Keratinocyte (primary cell): Measurements from ENCODE around the gene MOAP1. TPM values are rescaled to one million over a fixed set of nuclear protein-coding genes. Genes with fewer than 3 reads are reported as not detected.

Experiments used
- DNase-seq: peaks from one replicate; pipeline ENCODE4 v3.0.0-alpha.2; 2011; ENCODE audit warnings: low read depth, missing footprints, low spot score
- FAIRE-seq: peaks from 2 replicates; lab custom pipeline; 2011; peaks lifted over from hg19 to GRCh38; lab: Jason Lieb, UNC
- H2AFZ ChIP-seq: 2 replicates; pipeline ENCODE4 v1.6.0; 2012; ENCODE audit warnings: low read length, control low read depth, inconsistent platforms; ENCODE audit not compliant: control insufficient read depth
- H3K27ac ChIP-seq: 2 replicates; pipeline ENCODE4 v1.5.1; 2011; ENCODE audit warnings: low read length; ENCODE audit not compliant: control insufficient read depth, insufficient read depth
- H3K27me3 ChIP-seq: 3 replicates; pipeline ENCODE4 v1.6.0; 2011; ENCODE audit warnings: low read length; ENCODE audit not compliant: control insufficient read depth, insufficient read depth; ENCODE audit errors: extremely low read depth
- H3K36me3 ChIP-seq, 2 experiments: 2 replicates in 1 of 2; 3 replicates in 1 of 2; pipeline ENCODE4 v1.5.1; 2011; ENCODE audit warnings: low read length in 2 of 2, mild to moderate bottlenecking in 1 of 2; ENCODE audit not compliant: control insufficient read depth in 2 of 2, insufficient read depth in 2 of 2; ENCODE audit errors: extremely low read depth in 1 of 2
- H3K4me1 ChIP-seq: 3 replicates; pipeline ENCODE4 v1.5.1; 2011; ENCODE audit warnings: low read length; ENCODE audit not compliant: control insufficient read depth, insufficient read depth; ENCODE audit errors: extremely low read depth
- H3K4me2 ChIP-seq: 3 replicates; pipeline ENCODE4 v1.6.0; 2011; ENCODE audit warnings: low read depth, low read length; ENCODE audit not compliant: control insufficient read depth, insufficient read depth; ENCODE audit errors: extremely low read depth
- H3K4me3 ChIP-seq, 3 experiments: fragments of 200-600 bp in 1 of 3; sonication (generic) in 1 of 3; 2 replicates in 2 of 3; 3 replicates in 1 of 3; pipeline ENCODE4 v1.5.1; 2011 to 2016; ENCODE audit warnings: low read length in 3 of 3, mild to moderate bottlenecking in 3 of 3, control low read depth in 2 of 3, inconsistent platforms in 1 of 3, low read depth in 1 of 3, mixed read lengths in 1 of 3, mixed run types in 1 of 3, moderate library complexity in 1 of 3; ENCODE audit not compliant: control insufficient read depth in 2 of 3, insufficient read depth in 2 of 3; ENCODE audit errors: extremely low read depth in 1 of 3
- H3K79me2 ChIP-seq: 2 replicates; pipeline ENCODE4 v1.6.0; 2012; ENCODE audit warnings: low read length; ENCODE audit not compliant: control insufficient read depth, insufficient read depth
- H3K9ac ChIP-seq: 3 replicates; pipeline ENCODE4 v1.6.0; 2011; ENCODE audit warnings: low read length; ENCODE audit not compliant: control insufficient read depth, insufficient read depth; ENCODE audit errors: extremely low read depth
- H3K9me1 ChIP-seq: 3 replicates; pipeline ENCODE4 v1.6.0; 2011; ENCODE audit warnings: low read length; ENCODE audit not compliant: control insufficient read depth, insufficient read depth; ENCODE audit errors: extremely low read depth
- H3K9me3 ChIP-seq: 2 replicates; pipeline ENCODE4 v1.5.1; 2012; ENCODE audit warnings: low read depth, low read length; ENCODE audit not compliant: control insufficient read depth
- H4K20me1 ChIP-seq: 3 replicates; pipeline ENCODE4 v1.6.0; 2011; ENCODE audit warnings: low read length; ENCODE audit not compliant: control insufficient read depth, insufficient read depth; ENCODE audit errors: extremely low read depth
- EZH2 ChIP-seq: IDR thresholded peaks from one replicate; pipeline ENCODE4 v1.6.1; 2012; ENCODE audit warnings: inconsistent platforms, mild to moderate bottlenecking, low read length, moderate library complexity
- dilution Hi-C: fragments of 300-500 bp; cut with MboI; formaldehyde crosslinking; loops from one replicate; pipeline ENCODE4 v1.7.0; 2020; ENCODE audit warnings: low sequenced_read_pairs; ENCODE audit not compliant: extremely low pct_ligation_motif_present
- polyA plus RNA-seq, 5 experiments: library from polyadenylated mRNA; depleted of rRNA in 3 of 5; stranded (reverse) in 3 of 5; stranded (forward) in 1 of 5; unstranded in 1 of 5; fragments of >200 nt; gene quantifications; 1 replicate in 1 of 5; 2 replicates in 3 of 5; 3 replicates in 1 of 5; pipeline versions ENCODE4 v1.2.1 to v1.2.3, GENCODE V29; 2011 to 2012; ENCODE audit warnings: missing spikeins in 2 of 5, low read depth in 1 of 5, low replicate concordance in 1 of 5
- TF ChIP-seq, protein P1 (sequence below), 3 experiments: IDR thresholded peaks in 1 of 3; conservative IDR thresholded peaks in 1 of 3; optimal IDR thresholded peaks in 1 of 3; 2 replicates in 2 of 3; 3 replicates in 1 of 3; pipeline versions ENCODE3 to v1.5.1; 2011; ENCODE audit warnings: low read length in 3 of 3, mild to moderate bottlenecking in 3 of 3, moderate library complexity in 2 of 3, control low read depth in 1 of 3, inconsistent platforms in 1 of 3; ENCODE audit not compliant: insufficient read depth in 2 of 3; ENCODE audit errors: extremely low read depth in 1 of 3

MOAP1 gene
- polyA plus RNA-seq, 1 donor (not counting 4 experiments of a cell fraction or from before 2014, with no cell fraction given): 17.2 TPM

DNA sequence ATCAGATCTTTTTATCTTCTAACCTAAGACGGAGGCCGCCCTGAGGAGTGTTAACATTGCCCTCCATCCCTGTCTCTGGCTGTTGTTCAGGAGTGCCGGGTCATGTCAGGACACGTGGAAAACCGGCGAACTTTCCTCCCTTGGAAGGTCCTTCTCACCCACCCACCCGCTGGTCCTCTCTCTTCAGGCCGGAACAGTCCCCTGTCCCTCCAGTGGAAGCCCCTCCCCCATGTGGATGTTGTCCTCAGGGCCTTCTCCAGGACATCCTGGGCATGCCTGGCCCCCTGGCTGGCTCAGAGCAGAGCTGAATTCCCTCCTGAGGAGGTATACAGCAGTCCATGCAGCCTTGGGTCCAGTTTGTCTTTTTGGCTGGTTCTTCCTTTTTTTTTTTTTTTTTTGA lies 48.7 kb downstream of the MOAP1 start:
- no peak for TF ChIP-seq EZH2
- TF ChIP-seq, protein P1, sequence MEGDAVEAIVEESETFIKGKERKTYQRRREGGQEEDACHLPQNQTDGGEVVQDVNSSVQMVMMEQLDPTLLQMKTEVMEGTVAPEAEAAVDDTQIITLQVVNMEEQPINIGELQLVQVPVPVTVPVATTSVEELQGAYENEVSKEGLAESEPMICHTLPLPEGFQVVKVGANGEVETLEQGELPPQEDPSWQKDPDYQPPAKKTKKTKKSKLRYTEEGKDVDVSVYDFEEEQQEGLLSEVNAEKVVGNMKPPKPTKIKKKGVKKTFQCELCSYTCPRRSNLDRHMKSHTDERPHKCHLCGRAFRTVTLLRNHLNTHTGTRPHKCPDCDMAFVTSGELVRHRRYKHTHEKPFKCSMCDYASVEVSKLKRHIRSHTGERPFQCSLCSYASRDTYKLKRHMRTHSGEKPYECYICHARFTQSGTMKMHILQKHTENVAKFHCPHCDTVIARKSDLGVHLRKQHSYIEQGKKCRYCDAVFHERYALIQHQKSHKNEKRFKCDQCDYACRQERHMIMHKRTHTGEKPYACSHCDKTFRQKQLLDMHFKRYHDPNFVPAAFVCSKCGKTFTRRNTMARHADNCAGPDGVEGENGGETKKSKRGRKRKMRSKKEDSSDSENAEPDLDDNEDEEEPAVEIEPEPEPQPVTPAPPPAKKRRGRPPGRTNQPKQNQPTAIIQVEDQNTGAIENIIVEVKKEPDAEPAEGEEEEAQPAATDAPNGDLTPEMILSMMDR (optimal IDR thresholded peaks at IDR 0.05 in 1 of 3, IDR thresholded peaks at IDR 0.05 in 1 of 3, conservative IDR thresholded peaks at IDR 0.05 in 1 of 3; ENCODE audit: extremely low read depth in 1 of 3, insufficient read depth in 2 of 3, low read length in 3 of 3): no peak
- no peak overlapping the region for H3K9ac ChIP-seq
- peak overlapping the region; percentile 49 for H2AFZ ChIP-seq
- no peaks in the 10 kb centered on the region for H3K9me3 ChIP-seq
- no peaks in the 10 kb centered on the region for H3K79me2 ChIP-seq
- H3K4me2 ChIP-seq: no peak overlapping the region
- no peaks in the 10 kb centered on the region for H4K20me1 ChIP-seq
- H3K4me3 ChIP-seq: no peak overlapping the region
- dilution Hi-C loops: no loop called here
- H3K4me1 ChIP-seq: peaks cover 10% of the 10 kb centered on the region
- H3K27ac ChIP-seq: no peak overlapping the region
- DNase-seq (no peak), FAIRE-seq (no peak)
- H3K9me1 ChIP-seq: no peaks in the 10 kb centered on the region
- H3K36me3 ChIP-seq: no peaks in the 10 kb centered on the region
- no peaks in the 10 kb centered on the region for H3K27me3 ChIP-seq

GRCh38 chr14:93135399-93135798 lies 49.3 kb downstream of the MOAP1 start:
- no peak overlapping the region for H3K4me3 ChIP-seq
- H3K4me1 ChIP-seq: peaks cover 10% of the 10 kb centered on the region
- H3K9me3 ChIP-seq: no peaks in the 10 kb centered on the region
- DNase-seq (no peak), FAIRE-seq (no peak)
- H3K4me2 ChIP-seq: no peak overlapping the region
- TF ChIP-seq, protein P1 (optimal IDR thresholded peaks at IDR 0.05 in 1 of 3, IDR thresholded peaks at IDR 0.05 in 1 of 3, conservative IDR thresholded peaks at IDR 0.05 in 1 of 3; ENCODE audit: extremely low read depth in 1 of 3, insufficient read depth in 2 of 3, low read length in 3 of 3): no peak
- no peak for TF ChIP-seq EZH2
- H3K9me1 ChIP-seq: no peaks in the 10 kb centered on the region
- H4K20me1 ChIP-seq: no peaks in the 10 kb centered on the region
- no peak overlapping the region for H3K9ac ChIP-seq
- no peak overlapping the region for H2AFZ ChIP-seq
- dilution Hi-C loops: no loop called here
- no peaks in the 10 kb centered on the region for H3K27me3 ChIP-seq
- H3K27ac ChIP-seq: no peak overlapping the region
- H3K79me2 ChIP-seq: no peaks in the 10 kb centered on the region
- H3K36me3 ChIP-seq: no peaks in the 10 kb centered on the region
